PC-9 (cell line): ENCODE measurements around the gene CD8B2.
"Not testable (repeated sequence)": the region's sequence is repeated elsewhere in the genome, so short reads cannot be mapped to it uniquely, and the experiment has no call there.

ENCODE experiments used
- EZH2 ChIP-seq: fragments of 200-600 bp; sonication (generic); IDR thresholded peaks from 2 replicates; pipeline ENCODE4 v1.8.0; 2017; ENCODE audit warnings: antibody characterized with exemption, low read depth
- TF ChIP-seq, protein P1 (sequence below): fragments of 200-600 bp; sonication (generic); conservative IDR thresholded peaks from 2 replicates; pipeline ENCODE4 v1.6.1; 2017; ENCODE audit warnings: mixed run types, antibody characterized with exemption, mild to moderate bottlenecking, moderate library complexity

DNA sequence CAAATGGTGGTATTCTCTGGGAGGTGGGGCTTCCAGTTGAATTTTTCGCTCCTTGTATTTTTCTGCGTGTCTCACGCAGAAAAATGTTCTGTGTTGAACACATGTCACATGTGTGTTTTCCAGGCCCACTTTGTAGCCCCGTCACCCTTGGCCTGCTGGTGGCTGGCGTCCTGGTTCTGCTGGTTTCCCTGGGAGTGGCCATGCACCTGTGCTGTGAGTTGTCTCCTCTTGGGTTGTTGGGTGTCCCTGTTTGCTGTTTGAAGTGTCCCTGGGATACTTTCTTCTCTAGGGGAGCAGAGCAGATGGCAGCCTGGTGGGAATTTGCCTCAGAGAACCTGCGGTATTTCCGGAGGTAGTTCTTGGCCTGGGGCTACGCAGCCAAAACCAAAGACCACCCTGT is 15.2 kb downstream of the CD8B2 start:
- TF ChIP-seq, protein P1, sequence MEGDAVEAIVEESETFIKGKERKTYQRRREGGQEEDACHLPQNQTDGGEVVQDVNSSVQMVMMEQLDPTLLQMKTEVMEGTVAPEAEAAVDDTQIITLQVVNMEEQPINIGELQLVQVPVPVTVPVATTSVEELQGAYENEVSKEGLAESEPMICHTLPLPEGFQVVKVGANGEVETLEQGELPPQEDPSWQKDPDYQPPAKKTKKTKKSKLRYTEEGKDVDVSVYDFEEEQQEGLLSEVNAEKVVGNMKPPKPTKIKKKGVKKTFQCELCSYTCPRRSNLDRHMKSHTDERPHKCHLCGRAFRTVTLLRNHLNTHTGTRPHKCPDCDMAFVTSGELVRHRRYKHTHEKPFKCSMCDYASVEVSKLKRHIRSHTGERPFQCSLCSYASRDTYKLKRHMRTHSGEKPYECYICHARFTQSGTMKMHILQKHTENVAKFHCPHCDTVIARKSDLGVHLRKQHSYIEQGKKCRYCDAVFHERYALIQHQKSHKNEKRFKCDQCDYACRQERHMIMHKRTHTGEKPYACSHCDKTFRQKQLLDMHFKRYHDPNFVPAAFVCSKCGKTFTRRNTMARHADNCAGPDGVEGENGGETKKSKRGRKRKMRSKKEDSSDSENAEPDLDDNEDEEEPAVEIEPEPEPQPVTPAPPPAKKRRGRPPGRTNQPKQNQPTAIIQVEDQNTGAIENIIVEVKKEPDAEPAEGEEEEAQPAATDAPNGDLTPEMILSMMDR = not testable (repeated sequence)
- not testable (repeated sequence) for TF ChIP-seq EZH2
